Thoracic aorta (tissue), 2 donors: Measurements from ENCODE around the gene PUS10. TPM values are rescaled to one million over a fixed set of nuclear protein-coding genes. Genes with fewer than 3 reads are reported as not detected.
"Not testable (repeated sequence)": the region's sequence is repeated elsewhere in the genome, so short reads cannot be mapped to it uniquely, and the experiment has no call there.

Experiments used
- ATAC-seq: fragments of 150-250 bp; one replicate; pipeline ENCODE4 v1.8.0; 2017; ENCODE audit warnings: low read depth; ENCODE audit not compliant: insufficient number of reproducible peaks, low FRiP score
- DNase-seq: peaks from one replicate; pipeline ENCODE4 v3.0.0-alpha.2; 2020; ENCODE audit warnings: low spot score
- H3K27ac ChIP-seq, 2 donors: fragments of 200-600 bp; sonication (generic); 1 replicate in 1 of 2; 2 replicates in 1 of 2; pipeline ENCODE4 v1.5.1; 2016; ENCODE audit warnings: mild to moderate bottlenecking in 2 of 2, moderate library complexity in 2 of 2
- H3K27me3 ChIP-seq: fragments of 200-600 bp; sonication (generic); replicated peaks from 2 replicates; pipeline ENCODE4 v1.6.0; 2016; ENCODE audit warnings: mild to moderate bottlenecking; ENCODE audit not compliant: insufficient read depth
- H3K36me3 ChIP-seq: fragments of 200-600 bp; sonication (generic); one replicate; pipeline ENCODE4 v1.5.1; 2016
- H3K4me1 ChIP-seq, 2 donors: fragments of 200-600 bp; sonication (generic); 1 replicate in 1 of 2; 2 replicates in 1 of 2; pipeline versions ENCODE4 v1.5.1 to v1.6.0; 2016; ENCODE audit warnings: low read depth in 2 of 2, mild to moderate bottlenecking in 1 of 2; ENCODE audit not compliant: control insufficient read depth in 1 of 2
- H3K4me3 ChIP-seq: fragments of 200-600 bp; sonication (generic); 2 replicates; pipeline ENCODE4 v1.5.1; 2016; ENCODE audit warnings: mild to moderate bottlenecking
- H3K9me3 ChIP-seq: fragments of 200-600 bp; sonication (generic); 2 replicates; pipeline ENCODE4 v1.5.1; 2016
- total RNA-seq, 2 donors: library from RNA; depleted of rRNA; stranded (reverse); fragments of >200 nt; gene quantifications; one replicate each; pipeline versions ENCODE4 v1.1.0 to v1.2.3, GENCODE V29; 2016
- TF ChIP-seq, protein P1 (sequence below): fragments of 200-600 bp; sonication (generic); IDR thresholded peaks from one replicate; pipeline ENCODE4 v1.5.1; 2019; ENCODE audit warnings: antibody characterized with exemption

Gene PUS10
- total RNA-seq, 2 donors from 2014 or later, result 2.6 to 3.0 TPM

DNA sequence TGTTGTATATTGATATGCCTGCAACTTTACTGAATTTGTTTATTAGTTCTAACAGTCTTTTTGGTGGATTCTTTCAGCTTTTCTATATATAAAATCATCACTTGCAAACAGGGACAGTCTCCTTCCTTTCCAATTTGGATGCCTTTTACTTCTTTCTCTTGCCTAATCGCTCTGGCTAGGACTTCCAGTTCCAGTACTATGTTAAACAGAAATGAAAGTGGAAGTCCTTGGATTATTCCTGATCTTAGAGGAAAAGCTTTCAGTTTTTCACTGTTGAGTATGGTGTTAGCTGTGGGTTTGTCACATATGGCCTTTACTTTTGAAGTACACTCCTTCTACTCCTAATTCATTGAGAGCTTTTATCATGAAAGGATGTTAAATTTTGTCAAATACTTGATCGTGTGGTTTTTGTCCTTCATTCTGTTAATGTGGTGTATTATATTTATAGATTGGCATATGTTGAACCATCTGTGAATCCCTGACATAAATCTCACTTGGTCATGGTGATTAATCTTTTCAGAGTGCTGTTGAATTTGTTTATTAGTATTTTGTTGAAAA is 83.8 kb downstream of the PUS10 start:
- Histone ChIP-seq H3K27me3 (no peaks in the 10 kb centered on the region), H3K27ac (no peak overlapping the region), H3K9me3 (no peaks in the 10 kb centered on the region), H3K4me1 (peaks cover 0 to 5% of the 10 kb centered on the region in 2 donors), H3K36me3 (no peaks in the 10 kb centered on the region), H3K4me3 (no peak overlapping the region)
- no peak for ATAC-seq
- no peak for DNase-seq
- TF ChIP-seq, protein P1, sequence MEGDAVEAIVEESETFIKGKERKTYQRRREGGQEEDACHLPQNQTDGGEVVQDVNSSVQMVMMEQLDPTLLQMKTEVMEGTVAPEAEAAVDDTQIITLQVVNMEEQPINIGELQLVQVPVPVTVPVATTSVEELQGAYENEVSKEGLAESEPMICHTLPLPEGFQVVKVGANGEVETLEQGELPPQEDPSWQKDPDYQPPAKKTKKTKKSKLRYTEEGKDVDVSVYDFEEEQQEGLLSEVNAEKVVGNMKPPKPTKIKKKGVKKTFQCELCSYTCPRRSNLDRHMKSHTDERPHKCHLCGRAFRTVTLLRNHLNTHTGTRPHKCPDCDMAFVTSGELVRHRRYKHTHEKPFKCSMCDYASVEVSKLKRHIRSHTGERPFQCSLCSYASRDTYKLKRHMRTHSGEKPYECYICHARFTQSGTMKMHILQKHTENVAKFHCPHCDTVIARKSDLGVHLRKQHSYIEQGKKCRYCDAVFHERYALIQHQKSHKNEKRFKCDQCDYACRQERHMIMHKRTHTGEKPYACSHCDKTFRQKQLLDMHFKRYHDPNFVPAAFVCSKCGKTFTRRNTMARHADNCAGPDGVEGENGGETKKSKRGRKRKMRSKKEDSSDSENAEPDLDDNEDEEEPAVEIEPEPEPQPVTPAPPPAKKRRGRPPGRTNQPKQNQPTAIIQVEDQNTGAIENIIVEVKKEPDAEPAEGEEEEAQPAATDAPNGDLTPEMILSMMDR, result no peak

GRCh38 chr2:60932954-60933353 is 85.1 kb downstream of the PUS10 start:
- Histone ChIP-seq H3K27me3 (no peaks in the 10 kb centered on the region), H3K36me3 (no peaks in the 10 kb centered on the region), H3K9me3 (no peaks in the 10 kb centered on the region), H3K4me1 (peaks cover 0 to 3% of the 10 kb centered on the region in 2 donors), H3K4me3 (no peak overlapping the region), H3K27ac (no peak overlapping the region)
- DNase-seq (no peak), ATAC-seq (no peak)
- TF ChIP-seq, protein P1, result no peak

- H3K9me3 ChIP-seq, H3K27ac ChIP-seq, H3K4me3 ChIP-seq, H3K36me3 ChIP-seq, DNase-seq, ATAC-seq, H3K27me3 ChIP-seq, H3K4me1 ChIP-seq: not testable (repeated sequence)
Observed at GRCh38 chr2:60932061-60932460, 86.0 kb downstream of the PUS10 start.

DNA sequence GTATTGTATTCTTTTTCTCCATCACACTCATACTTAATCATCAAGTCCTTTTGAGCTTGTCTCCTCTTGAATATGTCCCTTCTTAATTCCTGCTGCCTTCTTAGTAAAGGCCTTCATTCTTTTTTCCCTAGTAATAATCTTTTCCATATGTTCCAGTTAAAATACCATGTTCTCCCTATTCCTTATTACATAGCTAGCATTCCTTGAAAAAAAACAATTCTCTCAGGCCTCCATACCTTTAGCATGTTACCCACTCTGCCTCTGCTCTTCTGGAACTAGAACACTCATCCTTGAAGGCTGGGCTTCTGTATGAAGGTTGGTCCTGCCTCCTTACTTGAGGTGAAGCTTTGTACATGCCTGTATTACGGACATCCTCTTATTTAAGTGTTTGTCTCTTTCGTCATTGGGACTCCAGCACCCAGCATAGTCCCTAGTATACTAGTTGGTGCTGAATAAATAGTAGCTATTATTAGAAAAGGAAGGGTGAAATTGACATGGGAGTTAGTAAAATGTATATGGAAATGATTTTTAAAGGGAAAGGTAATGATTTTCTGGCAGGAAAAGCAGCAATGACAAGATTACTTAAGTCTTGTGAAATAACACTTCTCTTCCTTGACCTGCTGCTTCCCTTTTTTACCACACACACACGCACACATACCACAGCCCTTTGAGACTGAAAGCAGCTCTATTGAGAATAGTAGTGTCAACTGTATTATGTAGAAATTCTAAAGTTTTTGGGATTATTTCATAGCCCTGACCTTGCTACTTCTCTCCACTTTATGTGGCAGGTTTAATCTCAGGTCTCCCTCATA is 91.1 kb downstream of the PUS10 start:
- Histone ChIP-seq H3K27ac (no peak overlapping the region), H3K27me3 (no peaks in the 10 kb centered on the region), H3K4me1 (no peaks in the 10 kb centered on the region), H3K9me3 (no peaks in the 10 kb centered on the region), H3K4me3 (no peak overlapping the region), H3K36me3 (peaks cover 17% of the 10 kb centered on the region)
- DNase-seq (no peak), ATAC-seq (no peak)
- TF ChIP-seq, protein P1, result no peak

- no peak for ATAC-seq
Observed at GRCh38 chr2:60925994-60926740, 91.9 kb downstream of the PUS10 start.

More at GRCh38 chr2:60925994-60926740, 91.9 kb downstream of the PUS10 start:
- Histone ChIP-seq H3K4me3 (no peak overlapping the region), H3K27ac (no peak overlapping the region), H3K9me3 (no peaks in the 10 kb centered on the region), H3K4me1 (no peaks in the 10 kb centered on the region), H3K27me3 (no peaks in the 10 kb centered on the region), H3K36me3 (peaks cover 21% of the 10 kb centered on the region)
- DNase-seq, result no peak
- TF ChIP-seq, protein P1, result no peak
